MM.1S (cell line): Measurements from ENCODE around the gene ADSS1.

Experiments used
- DNase-seq: peaks from one replicate; pipeline ENCODE4 v3.0.0-alpha.2; 2015
- H2AFZ ChIP-seq: fragments of 300-600 bp; sonication (generic); 2 replicates; pipeline ENCODE4 v1.6.0; 2016; ENCODE audit warnings: antibody characterized with exemption, low read length
- H3F3A ChIP-seq: fragments of 300-600 bp; sonication (generic); 2 replicates; pipeline ENCODE4 v1.6.1; 2016; ENCODE audit warnings: mild to moderate bottlenecking, antibody characterized with exemption, low read length, moderate library complexity, mixed read lengths; ENCODE audit not compliant: insufficient read depth
- H3K27ac ChIP-seq: fragments of 300-600 bp; sonication (generic); 2 replicates; pipeline ENCODE4 v1.5.1; 2016; ENCODE audit warnings: mild to moderate bottlenecking, low read length
- H3K27me3 ChIP-seq: fragments of 300-600 bp; sonication (generic); replicated peaks from 2 replicates; pipeline ENCODE4 v1.6.0; 2016; ENCODE audit warnings: low read length; ENCODE audit not compliant: insufficient read depth
- H3K36me3 ChIP-seq: fragments of 300-600 bp; sonication (generic); replicated peaks from 2 replicates; pipeline ENCODE4 v1.6.1; 2016; ENCODE audit warnings: mild to moderate bottlenecking, low read length, mixed read lengths; ENCODE audit not compliant: insufficient read depth
- H3K4me1 ChIP-seq: fragments of 300-600 bp; sonication (generic); 2 replicates; pipeline ENCODE4 v1.6.1; 2016; ENCODE audit warnings: low read length, mixed read lengths
- H3K4me2 ChIP-seq: fragments of 300-600 bp; sonication (generic); 2 replicates; pipeline ENCODE4 v1.6.0; 2016; ENCODE audit warnings: low read depth, low read length
- H3K4me3 ChIP-seq: fragments of 300-600 bp; sonication (generic); 2 replicates; pipeline ENCODE4 v1.5.1; 2016; ENCODE audit warnings: low read length, mixed read lengths
- H3K79me2 ChIP-seq: fragments of 300-600 bp; sonication (generic); 2 replicates; pipeline ENCODE4 v1.6.1; 2016; ENCODE audit warnings: mixed run types, low read length, mixed read lengths
- H3K9ac ChIP-seq: fragments of 300-600 bp; sonication (generic); 2 replicates; pipeline ENCODE4 v1.6.1; 2016; ENCODE audit warnings: low read length, mixed read lengths
- H3K9me2 ChIP-seq: fragments of 300-600 bp; sonication (generic); replicated peaks from 2 replicates; pipeline ENCODE4 v1.6.1; 2016; ENCODE audit warnings: mild to moderate bottlenecking, low read length, mixed read lengths; ENCODE audit not compliant: insufficient read depth
- H3K9me3 ChIP-seq: fragments of 300-600 bp; sonication (generic); replicated peaks from 2 replicates; pipeline ENCODE4 v1.6.1; 2016; ENCODE audit warnings: mild to moderate bottlenecking, low read length, mixed read lengths; ENCODE audit not compliant: insufficient read depth
- H4K20me1 ChIP-seq: fragments of 300-600 bp; sonication (generic); 2 replicates; pipeline ENCODE4 v1.6.1; 2016; ENCODE audit warnings: mild to moderate bottlenecking, low read length, moderate library complexity, mixed read lengths; ENCODE audit not compliant: insufficient read depth
- CTCF ChIP-seq: fragments of 300-600 bp; sonication (generic); IDR thresholded peaks from 2 replicates; pipeline ENCODE4 v1.5.1; 2016; ENCODE audit warnings: antibody characterized with exemption, low read length, mixed read lengths
- EZH2 ChIP-seq: fragments of 300-600 bp; sonication (generic); optimal IDR thresholded peaks from 2 replicates; pipeline ENCODE3; 2017; ENCODE audit warnings: low read depth, mild to moderate bottlenecking, antibody characterized with exemption, low read length, mixed read lengths
- EZH2phosphoT487 ChIP-seq: fragments of 300-600 bp; sonication (generic); IDR thresholded peaks from 2 replicates; pipeline ENCODE4 v1.6.1; 2018; ENCODE audit warnings: antibody characterized with exemption, low read length

ADSS1 gene

GRCh38 chr14:104786726-104787675 is 63.0 kb downstream of the ADSS1 start:
- H3K9ac ChIP-seq: no peak overlapping the region
- no peak overlapping the region for H3K4me2 ChIP-seq
- no peaks in the 10 kb centered on the region for H3K27me3 ChIP-seq
- no peak overlapping the region for H3K4me3 ChIP-seq
- H3K4me1 ChIP-seq: no peaks in the 10 kb centered on the region
- H3K36me3 ChIP-seq: no peaks in the 10 kb centered on the region
- no peak overlapping the region for H2AFZ ChIP-seq
- H3K79me2 ChIP-seq: 0 out of 2 replicates have a peak, but pooled peaks cover 6% of the 10 kb centered on the region
- no peaks in the 10 kb centered on the region for H3K9me3 ChIP-seq
- TF ChIP-seq EZH2 (no peak), CTCF (no peak), EZH2phosphoT487 (no peak)
- H3K9me2 ChIP-seq: no peaks in the 10 kb centered on the region
- no peaks in the 10 kb centered on the region for H3F3A ChIP-seq
- DNase-seq: no peak
- H3K27ac ChIP-seq: no peak overlapping the region
- H4K20me1 ChIP-seq: no peaks in the 10 kb centered on the region

GRCh38 chr14:104787736-104788135 is 63.7 kb downstream of the ADSS1 start:
- Histone ChIP-seq H3K4me1 (no peaks in the 10 kb centered on the region), H3K9me3 (no peaks in the 10 kb centered on the region), H3F3A (no peaks in the 10 kb centered on the region), H3K4me2 (no peak overlapping the region), H3K4me3 (no peak overlapping the region), H3K9ac (no peak overlapping the region), H3K36me3 (no peaks in the 10 kb centered on the region), H3K27me3 (no peaks in the 10 kb centered on the region), H3K79me2 (peaks cover 13% of the 10 kb centered on the region; the same call in 1 of the 2 replicates), H2AFZ (no peak overlapping the region), H4K20me1 (no peaks in the 10 kb centered on the region), H3K27ac (no peak overlapping the region), H3K9me2 (no peaks in the 10 kb centered on the region)
- DNase-seq: no peak
- TF ChIP-seq CTCF: no peak
- TF ChIP-seq EZH2: no peak
- no peak for TF ChIP-seq EZH2phosphoT487

GRCh38 chr14:104788161-104788818 is 64.3 kb downstream of the ADSS1 start:
- Histone ChIP-seq H3K27me3 (no peaks in the 10 kb centered on the region), H3K9me3 (no peaks in the 10 kb centered on the region), H3K4me2 (no peak overlapping the region), H4K20me1 (no peaks in the 10 kb centered on the region), H3K36me3 (no peaks in the 10 kb centered on the region), H2AFZ (no peak overlapping the region), H3F3A (no peaks in the 10 kb centered on the region), H3K4me3 (no peak overlapping the region), H3K4me1 (no peaks in the 10 kb centered on the region), H3K9ac (no peak overlapping the region), H3K79me2 (peaks cover 19% of the 10 kb centered on the region), H3K9me2 (no peaks in the 10 kb centered on the region), H3K27ac (no peak overlapping the region)
- no peak for TF ChIP-seq EZH2
- no peak for TF ChIP-seq CTCF
- no peak for TF ChIP-seq EZH2phosphoT487
- no peak for DNase-seq
